BLaER1 (cell line): Measurements from ENCODE around the gene TTC39B.

Experiments
- H3K27ac ChIP-seq: shearing (Covaris generic); formaldehyde crosslinking; 2 replicates; pipeline ENCODE4 v1.8.1; 2022
- H3K27me3 ChIP-seq: shearing (Covaris generic); formaldehyde crosslinking; 2 replicates; pipeline ENCODE4 v1.8.1; 2022
- H3K36me3 ChIP-seq: shearing (Covaris generic); formaldehyde crosslinking; 2 replicates; pipeline ENCODE4 v1.8.1; 2022
- H3K4me1 ChIP-seq: shearing (Covaris generic); formaldehyde crosslinking; 2 replicates; pipeline ENCODE4 v1.8.1; 2022
- H3K4me2 ChIP-seq: shearing (Covaris generic); formaldehyde crosslinking; 2 replicates; pipeline ENCODE4 v1.8.1; 2022
- H3K4me3 ChIP-seq: shearing (Covaris generic); formaldehyde crosslinking; 2 replicates; pipeline ENCODE4 v1.8.1; 2022
- H3K9ac ChIP-seq: shearing (Covaris generic); formaldehyde crosslinking; 2 replicates; pipeline ENCODE4 v1.8.1; 2022
- H3K9me3 ChIP-seq: shearing (Covaris generic); formaldehyde crosslinking; 2 replicates; pipeline ENCODE4 v1.8.1; 2022
- H4K20me1 ChIP-seq: shearing (Covaris generic); formaldehyde crosslinking; 2 replicates; pipeline ENCODE4 v1.8.1; 2022
- Cebpa-rat ChIP-seq: shearing (Covaris generic); IDR thresholded peaks from 2 replicates; pipeline ENCODE4 v1.8.1; 2022

Gene TTC39B

GRCh38 chr9:15219546-15219945, 87.5 kb downstream of the TTC39B start:
- no peaks in the 10 kb centered on the region for H3K9me3 ChIP-seq
- no peaks in the 10 kb centered on the region for H4K20me1 ChIP-seq
- H3K27ac ChIP-seq, result no peak overlapping the region
- H3K27me3 ChIP-seq, result no peaks in the 10 kb centered on the region
- no peak overlapping the region for H3K9ac ChIP-seq
- H3K36me3 ChIP-seq, result no peaks in the 10 kb centered on the region
- no peak overlapping the region for H3K4me2 ChIP-seq
- no peak overlapping the region for H3K4me3 ChIP-seq
- H3K4me1 ChIP-seq, result no peaks in the 10 kb centered on the region
- no peak for TF ChIP-seq Cebpa-rat

GRCh38 chr9:15218994-15219393, 88.0 kb downstream of the TTC39B start:
- Histone ChIP-seq H3K27ac (no peak overlapping the region), H3K27me3 (no peaks in the 10 kb centered on the region), H4K20me1 (no peaks in the 10 kb centered on the region), H3K9me3 (no peaks in the 10 kb centered on the region), H3K4me1 (no peaks in the 10 kb centered on the region), H3K4me2 (no peak overlapping the region), H3K4me3 (no peak overlapping the region), H3K36me3 (no peaks in the 10 kb centered on the region), H3K9ac (no peak overlapping the region)
- TF ChIP-seq Cebpa-rat, result no peak

- H3K4me1 ChIP-seq, result no peaks in the 10 kb centered on the region
- no peaks in the 10 kb centered on the region for H3K9me3 ChIP-seq
- H3K4me2 ChIP-seq, result no peak overlapping the region
- H3K36me3 ChIP-seq, result no peaks in the 10 kb centered on the region
- TF ChIP-seq Cebpa-rat, result no peak
- H3K4me3 ChIP-seq, result no peak overlapping the region
- H3K9ac ChIP-seq, result no peak overlapping the region
- H4K20me1 ChIP-seq, result no peaks in the 10 kb centered on the region
- no peaks in the 10 kb centered on the region for H3K27me3 ChIP-seq
- no peak overlapping the region for H3K27ac ChIP-seq
These were observed 93.8 kb downstream of the TTC39B start for GRCh38 chr9:15213249-15213648.

GRCh38 chr9:15211815-15212495, 95.1 kb downstream of the TTC39B start:
- H3K4me3 ChIP-seq, result no peak overlapping the region
- no peaks in the 10 kb centered on the region for H3K4me1 ChIP-seq
- no peaks in the 10 kb centered on the region for H3K27me3 ChIP-seq
- H3K4me2 ChIP-seq, result no peak overlapping the region
- no peak overlapping the region for H3K9ac ChIP-seq
- H3K36me3 ChIP-seq, result no peaks in the 10 kb centered on the region
- H4K20me1 ChIP-seq, result no peaks in the 10 kb centered on the region
- H3K27ac ChIP-seq, result no peak overlapping the region
- no peaks in the 10 kb centered on the region for H3K9me3 ChIP-seq
- no peak for TF ChIP-seq Cebpa-rat

- no peaks in the 10 kb centered on the region for H3K9me3 ChIP-seq
- H3K4me3 ChIP-seq, result no peak overlapping the region
- H3K27ac ChIP-seq, result no peak overlapping the region
- no peak for TF ChIP-seq Cebpa-rat
- no peaks in the 10 kb centered on the region for H3K36me3 ChIP-seq
- H3K4me2 ChIP-seq, result no peak overlapping the region
- no peaks in the 10 kb centered on the region for H3K27me3 ChIP-seq
- no peaks in the 10 kb centered on the region for H3K4me1 ChIP-seq
- H4K20me1 ChIP-seq, result no peaks in the 10 kb centered on the region
- H3K9ac ChIP-seq, result no peak overlapping the region
These were observed 95.7 kb downstream of the TTC39B start for GRCh38 chr9:15211160-15211814.

- Histone ChIP-seq H3K27ac (no peak overlapping the region), H3K27me3 (no peaks in the 10 kb centered on the region), H4K20me1 (no peaks in the 10 kb centered on the region), H3K9ac (no peak overlapping the region), H3K4me1 (0 out of 2 replicates have a peak, but pooled peaks cover 5% of the 10 kb centered on the region), H3K36me3 (no peaks in the 10 kb centered on the region), H3K9me3 (no peaks in the 10 kb centered on the region), H3K4me2 (no peak overlapping the region), H3K4me3 (no peak overlapping the region)
- TF ChIP-seq Cebpa-rat, result no peak
These were observed 99.9 kb downstream of the TTC39B start for GRCh38 chr9:15206903-15207696.

GRCh38 chr9:15205632-15206420, 101.2 kb downstream of the TTC39B start:
- Histone ChIP-seq H3K27me3 (no peaks in the 10 kb centered on the region), H3K4me2 (no peak overlapping the region), H3K27ac (no peak overlapping the region), H3K4me1 (0 out of 2 replicates have a peak, but pooled peaks cover 5% of the 10 kb centered on the region), H4K20me1 (no peaks in the 10 kb centered on the region), H3K9ac (no peak overlapping the region), H3K36me3 (no peaks in the 10 kb centered on the region), H3K9me3 (no peaks in the 10 kb centered on the region), H3K4me3 (no peak overlapping the region)
- no peak for TF ChIP-seq Cebpa-rat

GRCh38 chr9:15203581-15203980, 103.4 kb downstream of the TTC39B start:
- Histone ChIP-seq H3K36me3 (no peaks in the 10 kb centered on the region), H3K9ac (no peak overlapping the region), H3K9me3 (no peaks in the 10 kb centered on the region), H3K27me3 (no peaks in the 10 kb centered on the region), H3K4me1 (0 out of 2 replicates have a peak, but pooled peaks cover 5% of the 10 kb centered on the region), H3K27ac (no peak overlapping the region), H3K4me3 (no peak overlapping the region), H3K4me2 (no peak overlapping the region), H4K20me1 (no peaks in the 10 kb centered on the region)
- no peak for TF ChIP-seq Cebpa-rat

GRCh38 chr9:15200111-15200510, 106.9 kb downstream of the TTC39B start:
- Histone ChIP-seq H3K9ac (no peak overlapping the region), H3K4me3 (no peak overlapping the region), H4K20me1 (no peaks in the 10 kb centered on the region), H3K9me3 (peaks cover 16% of the 10 kb centered on the region), H3K36me3 (no peaks in the 10 kb centered on the region), H3K27ac (no peak overlapping the region), H3K4me1 (0 out of 2 replicates have a peak, but pooled peaks cover 5% of the 10 kb centered on the region), H3K27me3 (no peaks in the 10 kb centered on the region), H3K4me2 (no peak overlapping the region)
- TF ChIP-seq Cebpa-rat, result no peak
